GM10248 (cell line): ENCODE data around the gene SMAD7.

Experiments used
- CTCF ChIA-PET: fragments of 300-600 bp; sonication (Branson Sonifier 250); formaldehyde crosslinking; extraction: SDS; loops from one replicate; lab custom pipeline; 2021; ENCODE audit warnings: antibody characterized with exemption; lab: Yijun Ruan, JAX
- POLR2A ChIA-PET: fragments of 350-650 bp; sonication (Branson Sonifier 250); formaldehyde crosslinking; extraction: SDS; loops from one replicate; lab custom pipeline; 2020; ENCODE audit warnings: antibody characterized with exemption; lab: Yijun Ruan, JAX
- DNase-seq: peaks from one replicate; pipeline ENCODE4 v3.0.0; 2012; ENCODE audit errors: extremely low spot score
- TF ChIP-seq, protein P1 (sequence below): IDR thresholded peaks from 2 replicates; pipeline ENCODE4 v1.5.1; 2012; ENCODE audit warnings: mild to moderate bottlenecking, low read depth; ENCODE audit errors: extremely low read depth, missing control alignments, control extremely low read depth

The SMAD7 gene

DNA sequence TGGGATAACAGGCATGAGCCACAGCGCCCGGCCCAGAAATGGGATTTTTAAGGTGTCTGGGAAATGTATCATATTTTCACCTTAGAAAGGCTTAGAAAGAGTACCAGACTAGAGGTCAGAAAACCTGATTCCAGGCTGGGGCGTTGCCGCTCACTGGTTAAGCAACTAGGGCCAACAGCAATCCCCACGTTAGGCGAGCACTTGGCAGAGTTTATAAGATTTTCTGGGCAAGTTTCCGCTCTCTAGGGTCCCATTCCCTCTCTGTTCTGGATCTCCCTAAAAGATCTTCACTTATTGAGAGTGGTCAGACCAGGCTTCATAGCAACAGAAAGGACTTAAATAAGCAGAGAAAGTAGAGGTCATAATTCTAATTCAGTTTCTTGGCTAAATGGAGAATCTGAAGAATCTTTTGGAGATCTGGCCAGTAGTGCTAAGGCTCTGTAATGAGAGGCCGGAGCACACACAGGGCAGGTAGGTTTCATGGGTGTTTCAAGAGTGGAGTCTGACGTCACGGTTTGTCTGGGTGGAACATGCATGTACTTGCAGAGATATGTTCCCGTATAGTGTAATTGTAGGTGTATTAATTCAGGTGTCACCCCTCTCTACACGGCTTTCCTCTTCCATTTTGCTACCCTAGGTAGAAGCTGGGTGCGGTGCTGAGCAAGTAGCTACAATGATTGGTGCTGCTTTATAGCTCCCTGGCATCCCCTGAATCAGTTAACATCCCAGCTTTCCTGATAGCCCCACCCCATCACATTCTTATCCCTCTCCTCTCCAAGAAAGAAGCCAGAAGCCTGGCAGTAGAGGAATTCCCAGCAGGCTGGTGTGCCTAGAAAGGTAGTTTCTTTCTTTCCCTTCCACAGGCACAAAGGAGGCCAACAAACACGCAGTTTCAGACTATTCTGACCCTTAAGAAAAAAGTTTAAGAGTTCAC lies 4.4 kb upstream of the SMAD7 start:
- DNase-seq: no peak
- TF ChIP-seq, protein P1, sequence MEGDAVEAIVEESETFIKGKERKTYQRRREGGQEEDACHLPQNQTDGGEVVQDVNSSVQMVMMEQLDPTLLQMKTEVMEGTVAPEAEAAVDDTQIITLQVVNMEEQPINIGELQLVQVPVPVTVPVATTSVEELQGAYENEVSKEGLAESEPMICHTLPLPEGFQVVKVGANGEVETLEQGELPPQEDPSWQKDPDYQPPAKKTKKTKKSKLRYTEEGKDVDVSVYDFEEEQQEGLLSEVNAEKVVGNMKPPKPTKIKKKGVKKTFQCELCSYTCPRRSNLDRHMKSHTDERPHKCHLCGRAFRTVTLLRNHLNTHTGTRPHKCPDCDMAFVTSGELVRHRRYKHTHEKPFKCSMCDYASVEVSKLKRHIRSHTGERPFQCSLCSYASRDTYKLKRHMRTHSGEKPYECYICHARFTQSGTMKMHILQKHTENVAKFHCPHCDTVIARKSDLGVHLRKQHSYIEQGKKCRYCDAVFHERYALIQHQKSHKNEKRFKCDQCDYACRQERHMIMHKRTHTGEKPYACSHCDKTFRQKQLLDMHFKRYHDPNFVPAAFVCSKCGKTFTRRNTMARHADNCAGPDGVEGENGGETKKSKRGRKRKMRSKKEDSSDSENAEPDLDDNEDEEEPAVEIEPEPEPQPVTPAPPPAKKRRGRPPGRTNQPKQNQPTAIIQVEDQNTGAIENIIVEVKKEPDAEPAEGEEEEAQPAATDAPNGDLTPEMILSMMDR: no peak
- CTCF ChIA-PET: interaction anchor here (1.0 to 1.1 kb wide), 3 partner anchors 16 to 178 kb away, joined by 3 to 4 read pairs (median 3); no protein-coding TSS in a partner anchor
- POLR2A ChIA-PET: no interaction called here

DNA sequence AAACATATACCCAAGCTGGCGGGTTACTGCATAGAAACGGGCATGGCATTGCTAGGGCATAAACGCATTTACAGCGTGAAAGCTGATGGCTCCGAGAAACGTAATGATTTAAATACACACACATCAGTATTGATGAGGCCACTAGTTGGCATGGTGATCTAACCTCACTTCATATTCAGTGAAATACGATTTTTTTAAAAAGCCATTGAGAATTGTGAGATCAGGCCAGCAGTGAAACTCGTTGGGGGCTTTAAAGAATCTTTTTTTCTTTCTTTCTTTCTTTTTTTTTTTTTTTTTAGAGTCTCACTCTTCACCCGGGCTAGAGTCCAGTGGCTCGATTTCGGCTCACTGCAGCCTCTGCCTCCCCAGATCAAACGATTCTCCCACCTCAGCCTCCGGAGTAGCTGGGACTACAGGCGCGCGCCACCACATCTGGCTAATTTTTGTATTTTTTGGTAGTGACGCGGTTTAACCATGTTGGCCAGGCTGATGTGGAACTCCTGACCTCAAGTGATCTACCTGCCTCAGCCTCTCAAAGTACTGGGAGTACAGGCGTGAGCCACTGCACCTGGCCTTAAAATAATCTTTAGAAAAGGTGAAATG lies 2.4 kb upstream of the SMAD7 start:
- no peak for DNase-seq
- CTCF ChIA-PET: interaction anchor here (2.1 kb wide), 2 partner anchors 21 to 175 kb away, joined by 5 to 9 read pairs; no protein-coding TSS in a partner anchor
- POLR2A ChIA-PET: interaction anchor here (1.0 to 1.5 kb wide), 2 partner anchors 152 to 534 kb away, joined by 4 to 5 read pairs; partner anchors contain the start of gene C18orf32
- TF ChIP-seq, protein P1: no peak

DNA sequence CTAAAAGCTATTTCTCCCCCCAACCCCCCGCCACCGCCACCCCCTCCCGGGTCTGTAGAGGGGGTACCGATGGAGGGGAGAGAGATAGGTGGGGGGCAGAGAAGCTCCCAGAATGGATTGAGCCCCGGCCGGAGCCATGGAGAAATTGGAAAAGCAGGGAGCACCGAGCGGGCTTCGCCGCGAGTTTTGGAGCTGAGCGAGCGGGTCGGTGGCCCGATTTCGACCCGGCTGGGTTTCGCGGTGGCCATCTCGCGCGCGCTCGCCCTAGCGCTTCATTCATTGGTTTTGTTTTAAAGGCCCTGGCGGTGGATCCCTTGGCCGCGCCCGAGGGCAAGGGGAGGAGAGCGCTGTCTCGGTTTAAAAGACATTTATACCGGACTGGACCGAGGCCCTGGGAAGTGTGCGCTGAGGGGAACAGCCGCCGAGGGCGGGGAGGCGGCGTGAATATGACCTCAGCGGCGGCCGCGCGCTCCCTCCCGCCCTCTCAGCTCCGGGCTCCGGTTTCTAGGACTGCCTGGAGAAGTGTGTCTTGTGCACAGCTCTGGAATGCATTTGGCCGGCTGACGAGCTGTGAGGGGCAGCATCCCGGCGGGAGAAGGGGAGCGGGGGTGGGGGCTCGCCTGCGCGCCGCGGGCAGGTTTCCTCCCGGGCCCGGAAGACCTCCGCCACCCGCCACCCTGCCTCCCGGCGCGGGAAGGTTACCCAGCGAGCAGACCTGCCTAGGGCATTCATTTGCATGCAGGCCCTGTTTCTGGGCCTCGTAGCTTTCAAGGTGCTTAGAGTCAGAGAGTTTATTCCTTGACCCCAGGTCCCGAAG lies 1.7 kb upstream of the SMAD7 start:
- TF ChIP-seq, protein P1: no peak
- ChIA-PET CTCF (interaction anchor here (1.2 to 2.1 kb wide), 4 partner anchors 20 to 174 kb away, joined by 3 to 9 read pairs (median 5); no protein-coding TSS in a partner anchor), POLR2A (interaction anchor here (0.6 to 1.5 kb wide), 7 partner anchors 15 to 574 kb away, joined by 3 to 5 read pairs (median 4); partner anchors contain the start of gene C18orf32)
- DNase-seq: peak; percentile 65

DNA sequence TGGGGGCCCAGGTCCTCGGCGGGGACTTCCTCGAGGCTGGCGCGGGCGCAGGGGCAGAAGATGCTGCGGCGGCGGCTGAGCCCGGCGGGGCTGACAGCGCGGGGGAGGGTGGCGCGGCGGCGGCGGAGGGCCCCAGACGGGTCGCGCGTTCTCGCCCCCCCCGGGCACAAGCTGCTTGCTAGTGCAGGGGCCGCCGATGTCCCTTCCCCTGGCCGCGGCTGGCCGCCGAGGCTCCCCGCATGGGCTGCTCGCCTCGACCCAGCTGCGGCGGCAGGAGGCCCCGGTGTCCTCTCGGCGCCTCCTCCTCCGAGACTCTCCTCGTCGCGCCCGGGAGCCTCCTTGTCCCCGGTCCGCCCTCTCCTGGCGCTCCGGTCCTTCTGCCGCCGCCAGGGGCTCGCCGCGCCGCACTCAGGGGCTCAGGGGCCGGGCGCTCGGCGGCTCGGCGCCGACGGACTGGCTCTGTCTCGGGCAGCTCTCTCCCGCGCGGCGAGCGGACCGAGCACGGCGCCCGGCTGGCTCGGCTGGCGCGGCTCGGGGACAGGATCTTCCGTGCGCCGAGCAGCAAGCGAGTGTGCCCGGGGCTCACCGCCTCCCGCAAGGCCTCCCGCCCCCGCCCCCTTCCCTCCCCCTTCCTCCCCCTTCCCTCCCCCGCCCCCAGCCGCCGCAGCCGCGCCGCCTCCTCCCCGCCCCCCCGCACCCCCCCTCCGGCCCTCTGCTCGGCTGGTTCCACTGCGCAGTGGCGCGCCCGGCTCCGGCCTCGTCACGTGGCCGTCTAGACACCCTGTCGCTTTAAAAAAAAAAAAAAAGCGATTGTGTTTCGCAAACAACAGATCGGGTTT lies 902 bp upstream of the SMAD7 start:
- CTCF ChIA-PET: interaction anchor here (0.8 to 2.1 kb wide), 5 partner anchors 19 to 173 kb away, joined by 3 to 9 read pairs (median 5); no protein-coding TSS in a partner anchor
- POLR2A ChIA-PET: interaction anchor here (0.6 to 1.5 kb wide), 7 partner anchors 14 to 575 kb away, joined by 3 to 5 read pairs (median 4); partner anchors contain the start of gene C18orf32
- peak; percentile 87 for DNase-seq
- TF ChIP-seq, protein P1: peak; percentile 21

DNA sequence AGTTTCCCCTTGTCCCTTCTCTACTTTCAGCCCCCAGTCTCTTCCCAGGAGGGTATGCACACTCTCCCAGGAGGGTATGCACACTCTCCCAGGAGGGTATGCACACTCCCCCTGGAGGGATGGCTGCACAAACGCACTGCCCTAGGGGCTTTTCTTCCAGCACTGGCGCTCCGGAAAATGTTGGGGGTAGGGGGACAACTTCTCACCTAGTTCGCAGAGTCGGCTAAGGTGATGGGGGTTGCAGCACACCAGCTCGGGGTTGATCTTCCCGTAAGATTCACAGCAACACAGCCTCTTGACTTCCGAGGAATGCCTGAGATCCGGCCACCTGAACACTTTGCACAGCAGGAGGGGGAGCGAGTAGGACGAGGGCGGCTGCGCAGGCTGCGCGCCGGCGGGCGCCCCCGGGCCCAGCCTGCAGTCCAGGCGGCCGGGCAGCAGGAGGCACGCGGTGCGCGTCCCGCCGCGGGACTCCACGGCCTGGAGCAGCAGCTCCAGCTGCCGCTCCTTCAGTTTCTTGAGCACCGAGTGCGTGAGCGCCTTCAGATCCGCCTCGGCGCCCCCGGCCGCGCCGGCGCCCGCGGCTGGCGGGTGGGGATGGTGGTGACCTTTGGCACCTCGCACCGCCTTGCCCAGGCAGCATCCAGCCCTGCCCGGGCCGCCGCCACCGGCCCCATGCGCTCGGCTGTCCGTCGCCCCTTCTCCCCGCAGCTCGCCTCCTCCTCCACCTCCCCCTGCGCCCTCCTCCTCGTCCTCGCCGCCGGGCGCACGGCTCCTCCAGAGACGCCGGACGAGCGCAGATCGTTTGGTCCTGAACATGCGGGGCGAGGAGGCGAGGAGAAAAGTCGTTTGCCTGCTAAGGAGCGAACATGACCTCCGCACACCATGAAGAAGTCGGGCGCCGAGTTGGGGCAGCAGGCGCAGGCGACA lies 894 bp downstream of the SMAD7 start:
- TF ChIP-seq, protein P1: peak; percentile 16
- ChIA-PET CTCF (no interaction called here), POLR2A (no interaction called here)
- DNase-seq: peak; percentile 57
